Mucosa of descending colon (tissue), 3 donors: ENCODE results near the gene IFNA17. TPM values are rescaled to one million over a fixed set of nuclear protein-coding genes. Genes with fewer than 3 reads are reported as not detected.
"Not testable (repeated sequence)": the region's sequence is repeated elsewhere in the genome, so short reads cannot be mapped to it uniquely, and the experiment has no call there.

Experiments used
- ATAC-seq: fragments of 200-7000 bp; cut with Tn5 transposase; one replicate; pipeline ENCODE4 v1.9.1; 2020; ENCODE audit warnings: mild to moderate bottlenecking, moderate library complexity
- DNase-seq, 3 donors: peaks; one replicate each; pipeline ENCODE4 v3.0.0-alpha.2; 2020
- H3K36me3 ChIP-seq: fragments of 200-600 bp; one replicate; pipeline ENCODE4 v1.8.0; 2021; ENCODE audit warnings: low read depth, mild to moderate bottlenecking
- H3K4me1 ChIP-seq: fragments of 200-600 bp; one replicate; pipeline ENCODE4 v1.8.0; 2021; ENCODE audit warnings: low read depth, mild to moderate bottlenecking
- H3K4me3 ChIP-seq: fragments of 200-600 bp; one replicate; pipeline ENCODE4 v1.8.0; 2021; ENCODE audit warnings: mild to moderate bottlenecking
- H3K9me3 ChIP-seq: fragments of 200-600 bp; one replicate; pipeline ENCODE4 v1.8.0; 2021; ENCODE audit warnings: mild to moderate bottlenecking
- intact Hi-C, 2 donors: fragments of 100-400 bp; cut with DNase I in 1 of 2; cut with micrococcal nuclease in 1 of 2; formaldehyde crosslinking; loops; one replicate each; pipeline versions ENCODE4 v1.11.0 to v1.11.1; 2022; cut with DNase I, micrococcal nuclease
- total RNA-seq, 3 donors: library from RNA; stranded (reverse); fragmentation: NEBNext Ultra II Directional in 2 of 3; extraction: Animal tissue kit (Norgen Biotek cat#: 25700) in 2 of 3; gene quantifications; one replicate each; pipeline versions ENCODE4 v1.2.1 to v1.2.4, GENCODE V29; 2021 to 2023
- TF ChIP-seq, protein P1 (sequence below): fragments of 200-600 bp; IDR thresholded peaks from one replicate; pipeline ENCODE4 v1.8.0; 2022; ENCODE audit warnings: antibody characterized with exemption, mild to moderate bottlenecking
- donor health status: DM: no; HTN: no; CAD: no; lungs with moderate emphysema.
- donor health status: DM: no; HTN: no; CAD: no.
- donor health status: DM: no; HTN: yes; CAD: no.

Gene IFNA17
- total RNA-seq, 3 donors from 2014 or later, result not detected

DNA sequence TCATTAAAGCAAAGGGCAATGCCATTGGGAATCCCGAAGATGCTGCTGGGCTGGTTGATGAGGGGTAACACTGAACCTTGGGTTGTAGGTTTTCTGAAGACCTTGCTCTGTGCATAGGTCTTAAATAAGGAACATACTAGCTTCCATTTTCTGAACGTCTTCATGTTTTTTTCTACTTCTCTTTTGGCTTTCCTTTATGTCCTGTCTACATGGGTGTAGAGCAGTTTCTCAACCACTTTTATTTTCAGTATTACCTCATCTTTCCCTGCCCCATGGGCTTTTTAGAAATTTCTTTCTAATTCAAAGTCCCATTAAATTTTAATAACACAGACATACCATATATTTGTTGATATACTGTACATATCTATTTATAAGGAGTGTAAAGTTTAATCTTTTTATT, 11.9 kb upstream of the IFNA17 start, which contains the start of gene IFNA14:
Gene IFNA14, minus strand, starts transcription at position 95 of the 400 bp plus-strand sequence. Its CDS starts 70 bp downstream, at position 25.
- Histone ChIP-seq H3K4me1 (no peaks in the 10 kb centered on the region), H3K4me3 (no peak within 1 kb of the TSS), H3K9me3 (no peaks in the 10 kb centered on the region), H3K36me3 (no peaks in the 10 kb centered on the region)
- ATAC-seq, result no peak
- TF ChIP-seq, protein P1, sequence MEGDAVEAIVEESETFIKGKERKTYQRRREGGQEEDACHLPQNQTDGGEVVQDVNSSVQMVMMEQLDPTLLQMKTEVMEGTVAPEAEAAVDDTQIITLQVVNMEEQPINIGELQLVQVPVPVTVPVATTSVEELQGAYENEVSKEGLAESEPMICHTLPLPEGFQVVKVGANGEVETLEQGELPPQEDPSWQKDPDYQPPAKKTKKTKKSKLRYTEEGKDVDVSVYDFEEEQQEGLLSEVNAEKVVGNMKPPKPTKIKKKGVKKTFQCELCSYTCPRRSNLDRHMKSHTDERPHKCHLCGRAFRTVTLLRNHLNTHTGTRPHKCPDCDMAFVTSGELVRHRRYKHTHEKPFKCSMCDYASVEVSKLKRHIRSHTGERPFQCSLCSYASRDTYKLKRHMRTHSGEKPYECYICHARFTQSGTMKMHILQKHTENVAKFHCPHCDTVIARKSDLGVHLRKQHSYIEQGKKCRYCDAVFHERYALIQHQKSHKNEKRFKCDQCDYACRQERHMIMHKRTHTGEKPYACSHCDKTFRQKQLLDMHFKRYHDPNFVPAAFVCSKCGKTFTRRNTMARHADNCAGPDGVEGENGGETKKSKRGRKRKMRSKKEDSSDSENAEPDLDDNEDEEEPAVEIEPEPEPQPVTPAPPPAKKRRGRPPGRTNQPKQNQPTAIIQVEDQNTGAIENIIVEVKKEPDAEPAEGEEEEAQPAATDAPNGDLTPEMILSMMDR, result no peak
- intact Hi-C loops, result no loop called here
- no peak for DNase-seq

DNA sequence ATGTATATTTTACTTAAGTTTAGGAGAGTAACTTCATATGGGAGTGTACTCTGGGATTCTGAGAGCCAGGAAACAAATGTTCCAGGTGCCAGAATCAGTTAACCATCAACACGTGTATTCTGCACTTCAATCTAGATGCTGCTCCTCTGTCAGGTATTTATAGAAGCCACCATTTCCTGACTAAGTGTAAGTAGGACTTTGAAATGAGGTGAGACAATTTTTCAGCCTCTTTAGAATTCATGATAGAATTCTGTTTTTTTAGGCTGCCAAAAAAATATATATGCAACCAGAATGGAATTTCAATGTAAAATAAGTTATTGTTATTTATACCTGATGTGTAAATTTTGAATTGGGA, 8.3 kb upstream of the IFNA17 start:
- H3K9me3 ChIP-seq, H3K4me3 ChIP-seq, ATAC-seq, H3K36me3 ChIP-seq, H3K4me1 ChIP-seq, intact Hi-C loops, DNase-seq: not testable (repeated sequence)

DNA sequence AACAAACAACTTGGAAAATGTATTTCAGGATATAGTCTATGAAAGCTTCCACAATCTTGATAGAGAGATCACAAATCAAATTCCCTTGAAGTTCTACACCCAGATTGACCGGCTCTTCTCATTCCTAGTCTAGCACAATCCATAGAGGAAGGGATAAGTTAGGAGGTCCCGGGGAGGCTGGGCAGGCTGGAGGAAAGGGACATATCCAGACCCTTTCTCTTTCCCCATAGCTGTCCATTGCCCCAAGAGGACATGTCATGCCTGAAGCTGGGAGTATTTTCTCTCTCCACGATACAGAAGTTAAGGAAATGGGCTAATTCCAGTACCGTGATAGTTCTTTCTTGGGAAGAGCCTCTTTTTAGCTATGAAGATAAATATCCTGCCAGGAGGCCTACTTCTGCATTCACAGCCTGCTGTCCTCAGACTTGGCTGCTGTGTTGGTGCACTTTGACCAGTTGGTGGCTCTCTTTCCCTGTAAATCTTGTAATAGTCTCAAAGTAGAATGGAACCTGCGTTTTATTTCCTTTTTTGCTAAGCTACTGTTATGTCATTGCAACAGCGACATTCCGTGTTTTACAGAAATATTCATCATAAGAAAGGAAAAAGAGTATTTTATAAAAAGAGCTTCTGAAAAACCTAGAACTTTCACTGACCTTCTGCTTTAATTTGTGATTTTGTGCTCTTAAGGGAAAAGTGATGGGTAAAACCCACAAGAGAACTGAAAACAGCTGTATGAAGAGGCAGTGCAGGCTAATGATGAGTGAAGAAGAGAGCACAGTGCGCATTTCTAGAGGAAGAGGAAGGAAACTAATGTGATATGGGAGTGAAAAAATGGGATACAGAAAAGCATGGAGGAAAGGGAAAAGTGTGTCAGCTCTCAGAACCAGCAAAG, 7.7 kb upstream of the IFNA17 start:
- intact Hi-C loops, H3K9me3 ChIP-seq, H3K4me1 ChIP-seq, H3K36me3 ChIP-seq, H3K4me3 ChIP-seq: not testable (repeated sequence)
- ATAC-seq, result peak; percentile 67
- peak in 1 of 3 donors; percentile 47 for DNase-seq

DNA sequence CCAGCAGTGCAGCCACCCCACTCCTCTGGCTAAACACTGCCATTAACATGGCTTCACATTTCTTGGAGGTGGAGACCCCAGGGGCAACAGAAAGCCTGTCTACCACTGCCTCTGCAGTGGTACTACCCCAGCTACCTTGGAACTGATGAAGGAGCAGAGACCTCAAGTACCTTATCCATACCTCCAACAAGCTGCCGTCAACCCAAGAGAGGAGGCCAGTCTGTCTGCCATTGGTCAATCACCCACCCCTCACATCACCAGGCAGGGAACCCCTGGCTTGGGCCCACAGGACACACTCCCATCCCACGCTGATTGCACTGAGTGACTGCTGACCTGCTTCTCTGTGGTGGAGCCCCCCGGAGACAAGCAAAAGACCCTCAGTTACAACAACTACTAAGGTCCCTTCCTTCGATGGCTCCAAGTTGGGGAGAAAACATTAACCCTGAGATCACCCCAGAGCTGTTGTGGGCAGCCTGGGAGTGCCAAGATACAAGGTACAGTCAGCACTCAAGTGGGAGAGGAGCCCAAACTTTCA, 6.2 kb upstream of the IFNA17 start:
- ATAC-seq, result no peak
- TF ChIP-seq, protein P1, result no peak
- Histone ChIP-seq H3K4me1 (no peaks in the 10 kb centered on the region), H3K4me3 (no peak overlapping the region), H3K9me3 (no peaks in the 10 kb centered on the region), H3K36me3 (no peaks in the 10 kb centered on the region)
- intact Hi-C loops, result no loop called here
- no peak for DNase-seq

DNA sequence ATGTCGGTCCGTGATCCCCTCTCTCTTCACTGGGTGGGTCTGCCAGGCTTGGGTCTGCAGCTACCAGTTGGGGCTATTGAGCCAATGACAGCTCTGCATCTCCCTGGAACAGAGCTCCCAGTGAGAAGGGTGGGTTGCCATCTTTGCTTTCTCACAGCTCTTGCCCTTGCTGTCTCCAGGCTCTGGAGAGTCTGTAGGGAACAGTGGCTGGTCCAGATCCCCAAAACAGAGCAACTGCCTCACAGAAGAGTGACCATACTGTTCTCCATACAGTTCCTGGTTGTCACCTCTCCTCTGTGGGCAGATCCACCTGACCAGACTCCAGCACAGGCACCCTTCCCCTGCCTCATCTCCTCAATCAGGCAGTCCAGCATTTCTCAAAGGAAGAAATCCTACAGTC, 5.2 kb upstream of the IFNA17 start:
- no peak for DNase-seq
- ATAC-seq, result no peak
- H3K36me3 ChIP-seq, result no peaks in the 10 kb centered on the region
- H3K4me3 ChIP-seq, result no peak overlapping the region
- intact Hi-C loops, result no loop called here
- TF ChIP-seq, protein P1, result no peak
- H3K4me1 ChIP-seq, result no peaks in the 10 kb centered on the region
- H3K9me3 ChIP-seq, result no peaks in the 10 kb centered on the region

DNA sequence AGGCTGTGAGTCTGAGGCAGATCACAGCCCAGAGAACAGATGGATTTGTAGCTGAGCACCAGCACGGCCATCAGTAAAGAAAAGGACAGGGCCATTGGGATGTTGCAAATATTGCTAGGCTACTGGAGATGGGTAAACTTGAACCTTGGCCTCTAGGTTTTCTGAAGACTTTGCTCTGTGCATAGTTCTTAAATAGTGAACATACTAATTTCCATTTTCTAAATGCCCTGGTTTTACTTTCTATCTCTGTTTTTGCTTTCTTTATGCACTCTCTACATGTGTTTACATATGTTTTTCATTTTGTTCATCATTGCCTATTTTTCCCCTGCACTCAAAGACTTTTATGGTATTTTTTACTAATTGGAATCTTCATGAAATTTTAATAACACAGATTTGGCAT, 10.8 kb downstream of the IFNA17 start, which contains the start of gene IFNA16:
Gene IFNA16, minus strand, starts transcription at position 101 of the 400 bp plus-strand sequence. Its CDS starts 6 bp downstream, at position 95.
- DNase-seq, H3K4me1 ChIP-seq, H3K36me3 ChIP-seq, ATAC-seq, intact Hi-C loops, H3K9me3 ChIP-seq, H3K4me3 ChIP-seq: not testable (repeated sequence)

DNA sequence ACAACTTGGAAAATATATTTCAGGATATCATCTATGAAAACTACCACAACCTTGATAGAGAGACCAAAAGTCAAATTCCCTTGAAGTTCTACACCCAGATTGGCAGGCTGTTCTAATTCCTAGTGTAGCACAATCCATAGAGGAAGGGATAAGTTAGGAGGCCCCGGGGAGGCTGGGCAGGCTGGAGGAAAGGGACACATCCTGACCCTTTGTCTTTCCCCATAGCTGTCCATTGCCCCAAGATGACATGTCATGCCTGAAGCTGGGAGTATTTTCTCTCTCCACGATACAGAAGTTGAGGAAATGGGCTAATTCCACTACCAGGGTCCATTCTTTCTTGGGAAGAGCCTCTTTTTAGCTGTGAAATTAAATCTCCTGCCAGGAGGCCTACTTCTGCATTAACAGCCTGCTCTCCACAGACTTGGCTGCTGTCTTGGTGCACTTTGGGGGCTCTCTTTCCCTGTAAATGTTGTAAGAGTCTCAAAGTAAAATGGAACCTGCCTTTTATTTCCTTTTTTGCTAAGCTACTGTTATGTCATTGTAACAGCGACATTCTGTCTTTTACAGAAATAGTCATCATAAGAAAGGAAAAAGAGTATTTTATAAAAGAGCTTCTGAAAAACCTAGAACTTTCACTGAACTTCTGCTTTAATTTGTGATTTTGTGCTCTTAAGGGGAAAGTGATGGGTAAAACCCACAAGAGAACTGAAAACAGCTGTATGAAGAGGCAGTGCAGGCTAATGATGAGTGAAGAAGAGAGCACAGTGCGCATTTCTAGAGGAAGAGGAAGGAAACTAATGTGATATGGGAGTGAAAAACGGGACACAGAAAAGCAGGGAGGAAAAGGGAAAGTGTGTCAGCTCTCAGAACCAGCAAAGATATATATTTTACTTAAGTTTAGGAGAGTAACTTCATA, 14.4 kb downstream of the IFNA17 start:
- H3K36me3 ChIP-seq, intact Hi-C loops, ATAC-seq, H3K4me1 ChIP-seq, H3K9me3 ChIP-seq, H3K4me3 ChIP-seq, DNase-seq: not testable (repeated sequence)

DNA sequence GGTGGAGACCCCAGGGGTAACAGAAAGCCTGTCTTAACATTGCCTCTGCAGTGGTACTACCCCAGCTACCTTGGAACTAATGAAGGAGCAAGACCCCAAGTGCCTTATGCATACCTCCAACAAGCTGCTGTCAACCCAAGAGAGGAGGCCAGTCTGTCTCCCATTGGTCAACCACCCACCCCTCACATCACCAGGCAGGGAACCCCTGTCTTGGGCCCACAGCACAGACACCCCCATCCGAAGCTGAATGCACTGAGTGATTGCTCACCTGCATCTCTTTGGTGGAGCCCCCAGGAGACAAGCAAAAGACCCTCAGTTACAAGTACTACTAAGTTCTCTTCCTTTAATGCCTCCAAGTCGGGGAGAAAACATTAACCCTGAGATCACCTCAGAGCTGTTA, 15.9 kb downstream of the IFNA17 start:
- ATAC-seq, intact Hi-C loops: not testable (repeated sequence)

DNA sequence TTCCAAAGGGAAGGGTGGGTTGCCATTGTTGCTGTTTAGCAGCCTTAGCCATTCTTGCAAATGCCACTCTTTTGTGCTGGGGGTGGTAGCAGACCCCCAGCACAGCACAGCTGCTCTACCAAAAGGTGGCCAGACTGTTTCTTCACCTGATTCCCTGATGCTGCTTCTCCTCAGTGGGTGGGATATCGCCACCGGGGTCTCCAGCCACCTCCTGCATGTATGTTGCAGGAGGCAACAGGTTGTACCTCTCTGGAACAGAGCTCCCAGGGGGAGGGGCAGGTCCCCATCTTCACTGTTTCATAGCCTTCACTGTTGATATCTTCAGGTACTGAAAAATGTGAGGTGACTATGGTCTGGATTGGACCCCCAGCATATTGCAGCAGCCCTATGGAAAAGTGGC, 17.2 kb downstream of the IFNA17 start:
- H3K36me3 ChIP-seq, ATAC-seq, H3K9me3 ChIP-seq, H3K4me3 ChIP-seq, DNase-seq, H3K4me1 ChIP-seq, intact Hi-C loops: not testable (repeated sequence)

More for the DNA sequence above, 15.9 kb downstream of the IFNA17 start:
- not testable (repeated sequence) for H3K4me3 ChIP-seq, DNase-seq, H3K4me1 ChIP-seq, H3K9me3 ChIP-seq, H3K36me3 ChIP-seq
